K562 (cell line): ENCODE measurements around the gene VSTM2A. TPM values are rescaled to one million over a fixed set of nuclear protein-coding genes. Genes with fewer than 3 reads are reported as not detected.

Experiments used
- ATAC-seq: fragments of 200-7000 bp; cut with Tn5 transposase; 3 replicates; pipeline ENCODE4 v1.9.1; 2020; ENCODE audit warnings: moderate library complexity
- BruUV-seq: library from RNA; stranded (reverse); fragments of 400-500 nt; replicated peaks from 2 replicates; lab custom pipeline; 2021; lab: Mats Ljungman, UMichigan
- CTCF ChIA-PET: fragments of 300-600 bp; formaldehyde crosslinking; extraction: SDS; loops from one replicate; lab custom pipeline; 2021; ENCODE audit warnings: low intra/inter-chr PET ratio; lab: Yijun Ruan, JAX
- POLR2A ChIA-PET: fragments of 300-600, 350-650 bp; sonication (Branson Sonifier 250); formaldehyde crosslinking; extraction: SDS; loops from one replicate; lab custom pipeline; 2021; ENCODE audit warnings: antibody characterized with exemption, inconsistent platforms; lab: Yijun Ruan, JAX
- DNase-seq, 4 experiments: peaks; one replicate each; pipeline versions ENCODE4 v3.0.0 to v3.0.0-alpha.2; 2011 to 2018; ENCODE audit warnings: low spot score in 3 of 4, mixed read lengths in 3 of 4; ENCODE audit errors: extremely low read depth in 1 of 4
- FAIRE-seq: peaks from 2 replicates; lab custom pipeline; 2011; peaks lifted over from hg19 to GRCh38; lab: Jason Lieb, UNC
- H2AFZ ChIP-seq: 2 replicates; pipeline ENCODE4 v1.6.0; 2011; ENCODE audit warnings: low read depth, low read length, control low read depth, inconsistent platforms
- H3K27ac ChIP-seq: fragments of 200-600 bp; 3 replicates; pipeline ENCODE4 v1.8.0; 2011; ENCODE audit warnings: low read depth, mild to moderate bottlenecking, control low read depth, inconsistent platforms, low read length, moderate library complexity, mixed read lengths; ENCODE audit errors: extremely low read depth
- H3K27me3 ChIP-seq, 2 experiments: fragments of 300-600 bp in 1 of 2; 2 replicates in 1 of 2; 3 replicates in 1 of 2; pipeline versions ENCODE4 v1.6.0 to v1.8.0; 2011; ENCODE audit warnings: inconsistent platforms in 2 of 2, low read length in 2 of 2, mild to moderate bottlenecking in 1 of 2, mixed read lengths in 1 of 2, moderate library complexity in 1 of 2; ENCODE audit not compliant: control insufficient read depth in 2 of 2, insufficient read depth in 2 of 2
- H3K36me3 ChIP-seq: fragments of 300-600 bp; 3 replicates; pipeline ENCODE4 v1.8.0; 2011; ENCODE audit warnings: mild to moderate bottlenecking, low read length, inconsistent platforms; ENCODE audit not compliant: control insufficient read depth, insufficient read depth
- H3K4me1 ChIP-seq, 2 experiments: fragments of 200-600 bp in 1 of 2; replicated peaks in 1 of 2; 2 replicates in 1 of 2; 3 replicates in 1 of 2; pipeline versions ENCODE4 v1.5.1 to v1.8.0; 2011; ENCODE audit warnings: inconsistent platforms in 2 of 2, low read length in 2 of 2, mild to moderate bottlenecking in 1 of 2, mixed read lengths in 1 of 2, moderate library complexity in 1 of 2; ENCODE audit not compliant: control insufficient read depth in 2 of 2, insufficient read depth in 2 of 2
- H3K4me2 ChIP-seq: 2 replicates; pipeline ENCODE4 v1.6.1; 2011; ENCODE audit warnings: low read length, control low read depth, inconsistent platforms, mixed read lengths; ENCODE audit not compliant: insufficient read depth
- H3K4me3 ChIP-seq: fragments of 200-600 bp; sonication (generic), shearing (Covaris generic); 2 replicates; pipeline ENCODE4 v1.5.1; 2016; ENCODE audit warnings: control low read depth, inconsistent platforms
- H3K79me2 ChIP-seq: fragments of 200-600 bp; 3 replicates; pipeline ENCODE4 v1.8.0; 2011; ENCODE audit warnings: low read length, inconsistent platforms; ENCODE audit not compliant: control insufficient read depth, insufficient read depth
- H3K9ac ChIP-seq, 2 experiments: 2 replicates each; pipeline versions ENCODE4 v1.6.0 to v1.6.1; 2011; ENCODE audit warnings: low read depth in 2 of 2, low read length in 2 of 2, control low read depth in 1 of 2, inconsistent platforms in 1 of 2, mild to moderate bottlenecking in 1 of 2, mixed read lengths in 1 of 2; ENCODE audit not compliant: insufficient read depth in 1 of 2
- H3K9me1 ChIP-seq: one replicate; pipeline ENCODE4 v1.6.0; 2011; ENCODE audit warnings: inconsistent platforms, mild to moderate bottlenecking, low read length, moderate library complexity; ENCODE audit not compliant: control insufficient read depth, insufficient read depth
- H3K9me3 ChIP-seq: replicated peaks from 2 replicates; pipeline ENCODE4 v1.5.1; 2011; ENCODE audit warnings: low read depth, low read length, inconsistent platforms; ENCODE audit not compliant: control insufficient read depth, insufficient read depth
- H4K20me1 ChIP-seq: replicated peaks from 2 replicates; pipeline ENCODE4 v1.6.1; 2011; ENCODE audit warnings: low read length, inconsistent platforms, mixed read lengths; ENCODE audit not compliant: control insufficient read depth, insufficient read depth
- ARHGAP35 ChIP-seq: fragments of 450-650 bp; IDR thresholded peaks from 2 replicates; pipeline ENCODE4 v1.6.1; 2018; ENCODE audit not compliant: partially characterized antibody
- CREBBP ChIP-seq: IDR thresholded peaks from one replicate; pipeline ENCODE4 v1.6.1; 2012; ENCODE audit warnings: low read depth, mild to moderate bottlenecking, control low read depth, inconsistent platforms, low read length
- FOXJ2 ChIP-seq: fragments of 200-800 bp; sonication (Bioruptor generic); IDR thresholded peaks from 2 replicates; pipeline ENCODE4 v1.6.1; 2016; ENCODE audit warnings: missing genetic modification characterization, missing compliant biosample characterization
- FUS ChIP-seq: fragments of 200-400 bp; formaldehyde crosslinking; optimal IDR thresholded peaks from 2 replicates; pipeline ENCODE3; 2017; ENCODE audit warnings: low read depth, low read length
- GABPA ChIP-seq: fragments of 200-800 bp; sonication (Bioruptor generic); conservative IDR thresholded peaks from 2 replicates; pipeline ENCODE4 v1.6.1; 2016; ENCODE audit warnings: low read depth, missing genetic modification characterization, missing compliant biosample characterization
- NCOA6 ChIP-seq: fragments of 450-650 bp; IDR thresholded peaks from 2 replicates; pipeline ENCODE4 v1.6.1; 2017; ENCODE audit warnings: mild to moderate bottlenecking
- NR2F6 ChIP-seq: fragments of 450-650 bp; formaldehyde crosslinking; IDR thresholded peaks from 2 replicates; pipeline ENCODE4 v1.4.0; 2020; ENCODE audit warnings: mild to moderate bottlenecking
- PATZ1 ChIP-seq: fragments of 250-450 bp; sonication (Bioruptor Pico); IDR thresholded peaks from 2 replicates; pipeline ENCODE4 v1.5.0; 2020; ENCODE audit warnings: mild to moderate bottlenecking, borderline replicate concordance
- RFX5 ChIP-seq: IDR thresholded peaks from 2 replicates; pipeline ENCODE4 v1.6.1; 2011; ENCODE audit warnings: low read depth, mild to moderate bottlenecking, improper control_type of control experiment, low read length
- ZBTB17 ChIP-seq: fragments of 450-650 bp; formaldehyde crosslinking; IDR thresholded peaks from 2 replicates; pipeline ENCODE4 v1.4.0; 2020; ENCODE audit warnings: mild to moderate bottlenecking
- ZC3H8 ChIP-seq: fragments of 450-650 bp; IDR thresholded peaks from 2 replicates; pipeline ENCODE4 v1.6.1; 2017
- ZKSCAN3 ChIP-seq: fragments of 250-450 bp; sonication (Bioruptor Pico); IDR thresholded peaks from 2 replicates; pipeline ENCODE4 v1.4.0; 2020
- WGBS: fragments of 100-300 bp; shearing (Covaris generic); methylation state at CpG from one replicate; pipeline ENCODE4 v1.1.6; 2016; ENCODE audit warnings: low coverage, mixed read lengths; ENCODE audit not compliant: insufficient coverage; ENCODE audit errors: missing lambda C conversion rate; 5-methylcytosine and 5-hydroxymethylcytosine counted together
- in situ Hi-C: fragments of 300-500 bp; cut with MboI; formaldehyde crosslinking; loops from 4 replicates; pipeline ENCODE4 v1.15.0; 2018; ENCODE audit warnings: inconsistent platforms, mixed read lengths
- intact Hi-C: fragments of 100-400 bp; cut with micrococcal nuclease; formaldehyde crosslinking; loops from 2 replicates; pipeline ENCODE4 v1.14.2; 2022
- polyA plus RNA-seq, 8 experiments: library from polyadenylated mRNA; depleted of rRNA in 4 of 8; stranded (reverse) in 5 of 8; unstranded in 3 of 8; fragments of >200 nt; fragmentation: Nextera tagmentation in 2 of 8; fragmentation: Illumina TruSeq in 1 of 8; extraction: Ambion mirVana in 2 of 8; extraction: Trizol in 1 of 8; gene quantifications; 2 replicates each; pipeline versions ENCODE4 v1.2.1 to v1.2.3, GENCODE V29; 2011 to 2014; ENCODE audit warnings: inconsistent platforms in 1 of 8, missing spikeins in 1 of 8
- total RNA-seq, 7 experiments: library from RNA; depleted of rRNA in 6 of 7; stranded (reverse); fragments of >200 nt in 6 of 7; fragmentation: Illumina TruSeq in 2 of 7; extraction: Trizol in 2 of 7; gene quantifications; 2 replicates each; pipeline versions ENCODE4 v1.2.1 to v1.2.3, GENCODE V29; 2011 to 2021; ENCODE audit warnings: low replicate concordance in 1 of 7
- TF ChIP-seq, protein P1 (sequence below): sonication (generic); formaldehyde crosslinking; IDR thresholded peaks from 2 replicates; pipeline ENCODE4 v1.8.0; 2023; ENCODE audit warnings: missing genetic modification reagents, mild to moderate bottlenecking, borderline replicate concordance

VSTM2A gene
- total and polyA plus RNA-seq, 9 of the 15 experiments (the other 6 are each of a cell fraction or from before 2014, with no cell fraction given): not detected

DNA sequence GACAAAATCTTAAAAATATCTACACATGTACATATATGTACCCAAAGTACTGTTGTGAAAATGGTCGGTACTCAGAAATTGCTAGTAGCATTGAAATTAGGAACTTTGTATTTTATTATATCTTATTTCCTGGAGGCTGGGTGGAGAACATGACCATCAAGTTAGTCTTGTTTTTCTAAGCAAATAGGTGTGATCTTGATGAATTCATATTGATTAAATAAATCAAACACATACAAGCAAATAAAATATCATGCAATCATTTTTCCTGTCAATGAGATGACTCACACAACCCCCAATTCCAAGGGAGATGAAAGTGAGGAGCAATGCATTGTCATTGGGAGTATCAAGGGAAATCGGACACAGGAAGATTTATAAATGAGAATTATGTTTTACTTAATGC is 18.0 kb downstream of the VSTM2A start:
- no peak overlapping the region for H3K9ac ChIP-seq
- no peak overlapping the region for H3K4me3 ChIP-seq
- intact Hi-C loops: no loop called here

More for the DNA sequence above, 18.0 kb downstream of the VSTM2A start:
- no peaks in the 10 kb centered on the region for H4K20me1 ChIP-seq
- POLR2A ChIA-PET: no interaction called here
- CTCF ChIA-PET: no interaction called here
- DNase-seq: no peak
- ATAC-seq: no peak
- no peaks in the 10 kb centered on the region for H3K79me2 ChIP-seq
- no peak overlapping the region for H3K4me2 ChIP-seq
- in situ Hi-C loops: no loop called here
- H3K9me3 ChIP-seq: no peaks in the 10 kb centered on the region
- H3K36me3 ChIP-seq: no peaks in the 10 kb centered on the region
- WGBS: 0% methylated on average over 2 of the region's 2 CpGs
- H3K27ac ChIP-seq: no peak overlapping the region
- no peaks in the 10 kb centered on the region for H3K27me3 ChIP-seq
- TF ChIP-seq ZBTB17 (CRISPR knock-in tag) (no peak), CREBBP (no peak), FOXJ2 (tag) (no peak), FUS (no peak), NR2F6 (no peak), ZKSCAN3 (CRISPR knock-in tag) (no peak), ARHGAP35 (no peak), ZC3H8 (no peak), NCOA6 (no peak), RFX5 (no peak), PATZ1 (no peak), GABPA (tag) (no peak)
- TF ChIP-seq, protein P1, sequence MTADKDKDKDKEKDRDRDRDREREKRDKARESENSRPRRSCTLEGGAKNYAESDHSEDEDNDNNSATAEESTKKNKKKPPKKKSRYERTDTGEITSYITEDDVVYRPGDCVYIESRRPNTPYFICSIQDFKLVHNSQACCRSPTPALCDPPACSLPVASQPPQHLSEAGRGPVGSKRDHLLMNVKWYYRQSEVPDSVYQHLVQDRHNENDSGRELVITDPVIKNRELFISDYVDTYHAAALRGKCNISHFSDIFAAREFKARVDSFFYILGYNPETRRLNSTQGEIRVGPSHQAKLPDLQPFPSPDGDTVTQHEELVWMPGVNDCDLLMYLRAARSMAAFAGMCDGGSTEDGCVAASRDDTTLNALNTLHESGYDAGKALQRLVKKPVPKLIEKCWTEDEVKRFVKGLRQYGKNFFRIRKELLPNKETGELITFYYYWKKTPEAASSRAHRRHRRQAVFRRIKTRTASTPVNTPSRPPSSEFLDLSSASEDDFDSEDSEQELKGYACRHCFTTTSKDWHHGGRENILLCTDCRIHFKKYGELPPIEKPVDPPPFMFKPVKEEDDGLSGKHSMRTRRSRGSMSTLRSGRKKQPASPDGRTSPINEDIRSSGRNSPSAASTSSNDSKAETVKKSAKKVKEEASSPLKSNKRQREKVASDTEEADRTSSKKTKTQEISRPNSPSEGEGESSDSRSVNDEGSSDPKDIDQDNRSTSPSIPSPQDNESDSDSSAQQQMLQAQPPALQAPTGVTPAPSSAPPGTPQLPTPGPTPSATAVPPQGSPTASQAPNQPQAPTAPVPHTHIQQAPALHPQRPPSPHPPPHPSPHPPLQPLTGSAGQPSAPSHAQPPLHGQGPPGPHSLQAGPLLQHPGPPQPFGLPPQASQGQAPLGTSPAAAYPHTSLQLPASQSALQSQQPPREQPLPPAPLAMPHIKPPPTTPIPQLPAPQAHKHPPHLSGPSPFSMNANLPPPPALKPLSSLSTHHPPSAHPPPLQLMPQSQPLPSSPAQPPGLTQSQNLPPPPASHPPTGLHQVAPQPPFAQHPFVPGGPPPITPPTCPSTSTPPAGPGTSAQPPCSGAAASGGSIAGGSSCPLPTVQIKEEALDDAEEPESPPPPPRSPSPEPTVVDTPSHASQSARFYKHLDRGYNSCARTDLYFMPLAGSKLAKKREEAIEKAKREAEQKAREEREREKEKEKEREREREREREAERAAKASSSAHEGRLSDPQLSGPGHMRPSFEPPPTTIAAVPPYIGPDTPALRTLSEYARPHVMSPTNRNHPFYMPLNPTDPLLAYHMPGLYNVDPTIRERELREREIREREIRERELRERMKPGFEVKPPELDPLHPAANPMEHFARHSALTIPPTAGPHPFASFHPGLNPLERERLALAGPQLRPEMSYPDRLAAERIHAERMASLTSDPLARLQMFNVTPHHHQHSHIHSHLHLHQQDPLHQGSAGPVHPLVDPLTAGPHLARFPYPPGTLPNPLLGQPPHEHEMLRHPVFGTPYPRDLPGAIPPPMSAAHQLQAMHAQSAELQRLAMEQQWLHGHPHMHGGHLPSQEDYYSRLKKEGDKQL (CRISPR knock-in tag): no peak
- H3K9me1 ChIP-seq: no peaks in the 10 kb centered on the region
- no peak for FAIRE-seq
- no peaks in the 10 kb centered on the region for H3K4me1 ChIP-seq
- no TSS peak for BruUV-seq
- H2AFZ ChIP-seq: no peak overlapping the region
